CD1c-positive myeloid dendritic cell (primary cell): Measurements from ENCODE around the gene CEL.
A peak's percentile ranks its signal among the peaks of the same experiment; 100 is the strongest.

Source experiments
- DNase-seq: peaks from one replicate; pipeline ENCODE4 v3.0.0-alpha.2; 2016; ENCODE audit errors: extremely low spot score

CEL gene

DNA sequence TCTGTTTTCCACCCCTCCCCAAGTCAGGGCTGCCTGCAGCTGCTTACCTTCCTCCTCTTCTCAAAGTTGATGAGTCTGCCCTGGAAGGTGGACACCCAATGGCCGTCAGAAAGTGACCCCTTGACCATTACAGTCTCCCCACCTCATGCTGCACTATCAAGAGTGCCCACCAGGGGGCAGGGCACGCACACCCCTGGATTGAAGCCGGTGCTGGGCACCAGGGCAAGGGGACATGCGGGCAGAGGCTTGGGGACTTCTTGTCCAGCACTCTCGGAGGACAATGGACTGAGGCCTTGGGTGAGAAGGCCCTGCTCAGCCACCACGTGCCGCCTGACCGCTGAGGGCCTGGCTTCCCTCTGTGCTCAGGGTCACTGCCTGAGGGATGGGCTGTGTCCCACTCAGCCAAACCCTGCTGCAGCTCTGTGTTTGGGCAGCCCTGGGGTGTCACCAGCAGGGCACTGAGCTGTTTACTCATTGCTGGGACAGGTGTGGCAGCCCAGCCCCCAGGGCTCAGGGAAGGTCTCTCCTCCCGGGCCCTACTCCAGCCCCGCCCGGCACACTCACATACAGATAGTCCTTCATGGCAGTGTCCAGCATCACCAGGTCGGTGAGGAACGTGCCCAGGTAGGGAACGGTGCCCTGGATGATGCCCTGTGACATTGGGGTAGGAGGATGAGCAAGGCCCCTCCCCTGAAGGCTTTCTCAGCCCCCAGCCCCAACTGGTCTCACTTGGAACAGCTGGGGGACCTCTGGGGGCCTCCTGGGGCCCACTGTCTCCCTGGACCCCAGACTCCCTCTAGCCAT lies 41.6 kb downstream of the CEL start:
- peak; percentile 76 for DNase-seq

DNA sequence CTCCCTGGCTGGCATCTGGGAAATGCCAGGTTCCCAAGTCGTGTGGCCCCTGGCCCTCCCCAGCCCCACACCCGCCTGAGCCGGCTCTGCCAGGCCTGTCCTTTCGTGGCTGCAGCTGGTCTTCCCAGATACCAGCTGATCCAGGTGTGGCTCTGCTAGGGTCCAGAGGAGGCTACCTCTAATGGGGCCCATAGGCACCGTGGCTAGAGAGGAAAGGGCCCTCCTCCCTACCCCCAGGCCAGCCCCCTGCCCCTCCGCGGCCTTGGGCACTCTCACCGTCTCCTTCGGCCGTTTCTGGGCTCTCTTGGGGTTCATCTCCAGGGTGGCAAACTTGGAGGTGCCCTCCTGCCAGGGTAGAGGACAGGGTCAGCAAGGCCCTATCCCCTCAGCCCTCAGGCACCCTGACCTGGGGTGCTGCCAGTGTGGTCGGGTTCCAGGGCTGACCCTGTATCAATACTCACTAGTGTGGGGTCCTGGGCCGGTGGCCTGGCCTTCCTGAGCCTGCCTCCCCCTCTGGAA lies 42.3 kb downstream of the CEL start:
- no peak for DNase-seq

DNA sequence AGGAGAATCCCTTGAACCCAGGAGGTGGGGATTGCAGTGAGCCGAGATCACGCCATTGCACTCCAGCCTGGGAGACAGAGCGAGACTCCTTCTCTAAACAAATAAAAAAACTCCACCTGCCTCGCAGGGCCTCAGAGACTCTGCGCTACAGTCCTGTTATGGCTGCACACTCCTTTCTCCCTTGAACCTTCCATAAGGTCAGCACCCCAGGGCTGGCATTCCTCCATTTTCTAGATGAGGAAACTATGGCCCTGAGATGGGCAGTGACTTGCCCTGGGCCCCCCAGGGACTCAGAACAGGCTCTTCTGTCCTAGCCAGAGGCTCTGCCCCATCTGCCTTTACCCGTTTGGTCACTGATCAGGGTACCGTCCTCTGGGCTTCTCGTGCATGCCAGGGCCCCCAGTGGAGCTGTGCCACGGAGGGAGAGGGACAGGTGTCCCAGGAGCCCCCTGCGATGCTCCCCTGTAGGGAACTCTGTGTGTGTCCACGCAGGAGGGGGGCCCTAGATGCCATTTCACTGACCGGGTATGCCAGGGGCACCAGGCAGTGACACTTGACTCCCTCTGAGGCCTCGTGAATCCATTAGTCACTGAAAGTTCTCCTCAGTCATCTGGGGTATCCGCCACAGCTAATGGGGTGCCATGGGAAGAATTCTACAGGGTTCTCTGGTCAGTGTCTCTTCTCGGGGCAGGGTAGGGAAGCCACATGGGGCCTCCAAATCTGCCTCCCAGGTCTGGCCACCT lies 43.1 kb downstream of the CEL start:
- no peak for DNase-seq

DNA sequence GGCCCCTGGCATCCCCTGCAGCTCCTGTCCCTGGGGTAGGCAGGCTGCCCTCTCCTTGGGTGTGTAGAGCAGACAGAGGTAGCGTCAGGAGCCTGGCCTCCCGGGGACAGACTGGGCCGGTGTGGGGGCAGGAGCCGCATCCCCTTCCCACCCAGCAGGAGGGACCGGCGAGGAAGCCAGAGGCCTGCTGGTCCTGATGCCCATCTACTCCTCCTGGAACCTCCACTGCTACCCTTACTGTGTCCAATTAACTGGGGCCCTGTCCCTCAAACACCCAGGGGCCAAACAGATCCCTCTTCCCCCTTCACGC lies 43.6 kb downstream of the CEL start:
- DNase-seq, result no peak

DNA sequence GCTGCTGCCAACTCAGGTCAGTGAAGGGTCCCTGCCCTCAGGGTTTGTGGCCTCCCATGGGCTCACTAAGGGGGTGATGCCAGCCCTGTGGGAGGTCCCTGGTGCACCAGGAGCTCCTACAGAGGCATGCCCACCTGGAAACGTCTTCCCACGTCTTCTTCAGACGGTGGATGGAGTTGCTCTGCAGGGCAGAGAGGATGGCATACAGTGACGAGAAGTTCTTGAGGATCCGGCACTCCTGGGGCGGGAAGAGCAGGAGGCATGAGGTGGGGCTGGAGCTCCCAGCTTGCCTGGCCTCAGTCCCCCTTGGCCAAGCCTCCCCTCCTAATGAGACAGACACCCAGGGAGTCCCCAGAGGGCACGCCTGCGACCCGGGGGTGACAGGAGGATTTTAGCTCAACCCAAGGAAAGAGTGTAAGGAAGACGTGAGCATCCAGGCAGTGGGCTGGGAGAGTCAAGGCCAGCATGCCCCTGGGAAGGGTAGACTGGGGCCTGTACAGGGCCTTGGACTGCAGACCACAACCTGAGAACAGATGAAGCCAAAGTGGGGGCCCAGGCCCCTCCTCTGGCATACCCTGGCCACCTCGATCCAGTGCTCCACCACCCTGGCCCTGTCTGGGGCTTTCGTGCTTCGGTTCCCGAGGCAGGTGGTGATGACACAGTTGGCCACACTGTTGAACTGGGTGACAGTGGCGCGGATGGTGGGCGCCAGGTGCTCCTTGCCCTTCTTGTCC lies 44.9 kb downstream of the CEL start:
- DNase-seq, result no peak

DNA sequence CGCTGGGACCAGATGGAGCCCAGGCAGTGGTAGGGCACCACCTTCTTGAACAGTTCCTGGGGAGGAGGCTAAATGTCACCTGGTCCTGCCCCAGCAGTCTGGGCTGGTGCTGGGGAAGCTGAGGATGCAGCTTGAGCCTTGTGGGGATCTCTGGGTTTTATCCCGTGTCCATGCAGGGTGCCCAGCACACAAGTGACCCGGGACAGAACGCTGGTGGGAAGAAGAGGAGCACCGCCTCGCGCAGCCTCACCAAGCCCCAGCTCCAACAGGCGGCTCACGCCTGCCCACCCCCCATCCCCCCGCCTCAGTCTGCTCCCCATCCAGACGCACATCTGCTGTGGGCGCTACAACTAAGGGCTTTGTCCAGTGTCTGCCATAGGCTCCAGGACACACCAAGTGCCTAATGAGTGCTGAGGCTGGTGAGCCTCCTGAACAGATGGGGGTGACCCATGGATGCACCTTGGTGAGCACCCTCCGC lies 45.5 kb downstream of the CEL start:
- DNase-seq, result no peak

DNA sequence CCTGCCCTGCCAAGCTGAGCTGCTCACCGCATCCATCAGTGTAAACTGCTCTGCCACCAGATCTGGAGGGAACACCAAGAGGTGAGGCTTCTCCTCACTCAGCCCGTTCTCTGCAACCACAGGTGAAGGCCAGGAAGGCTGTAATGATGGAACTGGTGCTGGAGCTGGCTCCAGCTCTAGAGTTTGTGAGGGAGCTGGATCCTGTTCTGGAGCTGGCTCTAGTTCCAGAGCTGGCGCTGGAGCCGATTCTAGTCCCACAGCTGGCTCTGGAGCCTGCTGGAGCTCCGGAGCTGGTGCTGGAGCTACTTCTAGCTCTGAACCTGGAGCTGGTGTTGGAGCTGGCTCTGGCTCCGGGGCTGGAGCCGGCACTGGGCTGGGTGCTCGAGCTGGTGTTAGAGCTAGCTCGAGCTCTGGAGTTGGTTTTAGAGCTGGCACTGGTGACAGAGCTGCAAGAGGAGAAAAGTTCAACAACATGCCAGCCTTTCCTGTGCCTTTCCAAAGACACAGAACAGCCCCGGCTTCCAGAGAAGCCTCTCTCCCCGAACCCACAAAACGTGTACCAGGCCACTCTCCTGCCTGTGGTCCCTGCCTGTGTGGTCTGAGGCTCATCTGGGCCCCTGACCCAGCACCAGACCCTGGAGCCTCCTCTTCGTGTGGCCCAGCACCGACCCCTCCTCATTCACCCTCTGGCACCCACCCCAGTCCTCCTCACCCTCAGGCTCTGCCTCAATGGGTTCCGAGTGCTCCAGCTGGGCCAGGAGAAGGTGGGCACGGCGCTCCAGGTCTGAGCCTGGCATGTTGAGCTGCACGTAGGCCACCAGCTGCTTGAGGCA lies 46.4 kb downstream of the CEL start:
- no peak for DNase-seq

DNA sequence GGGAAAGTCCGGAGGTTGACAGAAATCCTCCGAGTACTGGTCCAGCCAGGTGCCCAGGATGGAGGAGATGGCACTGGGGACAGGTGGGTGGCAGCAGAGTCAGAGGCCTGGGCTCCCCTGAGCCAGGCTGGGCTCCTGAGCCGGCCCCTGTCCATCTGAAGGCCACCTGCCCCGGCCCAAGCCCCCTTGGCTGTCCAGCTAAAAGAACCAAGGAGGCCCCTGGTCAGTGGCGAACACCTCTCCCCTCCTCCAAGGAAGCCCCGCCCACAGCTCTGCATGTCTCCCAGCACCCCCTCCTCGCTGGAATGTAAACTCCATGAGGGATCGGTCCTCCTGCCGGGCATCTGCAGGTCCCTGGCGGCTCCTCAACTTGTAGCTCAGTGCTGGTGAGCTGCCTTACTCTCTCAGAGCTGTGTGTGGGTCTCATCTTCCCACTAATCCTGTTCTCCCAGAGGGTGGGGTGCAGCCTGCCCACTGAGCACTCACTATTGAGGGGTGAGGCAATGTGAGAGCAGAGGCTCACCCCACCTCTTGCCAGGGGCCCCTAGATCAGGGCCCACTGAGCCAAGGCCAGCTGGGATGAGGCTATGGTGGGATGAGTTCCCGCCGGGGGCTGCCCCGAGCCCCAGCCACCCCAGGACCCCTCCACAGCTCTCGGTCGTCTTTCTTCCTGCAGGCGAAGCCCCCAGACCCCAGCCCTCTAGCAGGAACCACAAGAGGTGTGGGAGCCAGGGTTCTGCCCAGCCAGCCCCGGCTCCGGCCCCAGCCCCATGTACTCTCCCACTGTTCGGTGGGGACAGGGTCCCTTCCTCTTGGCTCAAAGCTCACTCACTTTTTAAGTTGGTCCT lies 47.2 kb downstream of the CEL start:
- DNase-seq, result no peak

DNA sequence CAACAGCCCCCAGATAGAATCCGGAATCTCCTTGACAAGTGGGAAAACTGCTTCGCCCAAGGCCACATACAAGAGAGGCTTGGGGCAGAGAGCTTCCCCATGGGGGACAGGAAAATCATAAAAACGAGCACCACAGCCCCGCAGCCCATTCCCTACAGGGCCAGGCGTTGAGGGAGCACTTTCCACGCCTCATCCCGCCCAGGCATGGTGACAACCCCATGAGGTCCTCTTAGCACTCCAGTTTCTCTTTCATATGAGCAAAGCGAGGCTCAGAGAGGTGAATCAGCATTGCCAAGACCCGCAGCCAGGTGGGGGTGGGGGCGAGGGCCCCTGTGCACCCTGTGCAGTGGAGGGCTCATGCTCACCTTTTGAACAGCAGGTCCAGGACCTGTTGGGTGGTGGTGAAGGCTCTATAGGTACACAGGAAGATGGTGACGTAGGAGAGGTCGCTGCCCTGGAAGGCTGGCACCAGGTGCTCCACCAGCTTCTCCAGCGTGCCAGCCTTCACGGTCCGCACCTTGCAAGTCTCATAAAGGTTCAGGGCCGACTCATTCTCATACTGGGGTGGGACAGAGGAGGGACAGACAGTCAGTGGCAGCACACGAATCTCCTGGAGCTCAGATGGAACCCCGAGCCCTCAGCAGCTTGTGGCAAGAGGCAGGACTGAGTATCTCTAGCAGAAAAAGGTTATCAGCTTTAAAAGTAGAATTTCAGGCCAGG lies 48.3 kb downstream of the CEL start:
- no peak for DNase-seq

DNA sequence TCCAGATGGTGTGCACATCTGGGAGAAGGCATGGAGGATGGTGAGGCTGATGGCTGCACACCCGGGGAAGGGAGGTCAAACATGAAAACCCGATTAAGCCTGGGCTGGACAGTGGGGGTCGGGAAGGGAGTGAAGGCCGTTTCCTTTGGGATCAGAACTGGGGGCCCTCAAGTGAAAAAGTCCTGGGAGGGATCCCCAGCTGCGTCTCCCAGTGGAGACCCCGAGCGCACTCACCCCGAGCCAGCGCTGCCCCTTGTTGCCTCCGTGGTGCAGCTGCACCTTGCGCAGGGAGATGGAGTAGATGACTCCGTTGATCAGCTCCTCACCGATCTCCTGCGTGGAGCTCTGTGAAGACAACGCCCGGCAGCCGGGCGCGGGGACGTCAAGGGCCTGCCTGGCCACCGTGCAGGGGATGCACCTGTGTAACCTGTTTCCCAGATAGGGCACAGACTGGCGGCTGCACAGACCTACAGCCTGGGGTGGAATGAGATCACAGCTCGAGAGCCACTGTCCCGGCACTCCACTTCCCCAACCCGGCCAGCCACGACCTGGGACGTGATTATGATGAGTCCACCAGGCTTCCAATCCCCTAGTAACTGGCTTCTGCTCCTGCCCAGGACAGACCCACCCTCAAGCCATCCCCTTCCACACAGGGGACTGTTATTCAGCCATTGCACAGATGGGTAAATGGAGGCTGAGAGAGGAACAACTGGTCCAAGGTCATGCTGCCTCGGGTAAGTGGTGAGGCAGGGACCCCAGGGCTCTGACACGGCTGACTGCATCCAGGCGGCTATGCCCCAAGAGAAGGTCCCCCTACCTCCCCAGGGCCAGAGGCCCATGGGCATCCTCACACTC lies 50.3 kb downstream of the CEL start:
- DNase-seq, result peak; percentile 46

DNA sequence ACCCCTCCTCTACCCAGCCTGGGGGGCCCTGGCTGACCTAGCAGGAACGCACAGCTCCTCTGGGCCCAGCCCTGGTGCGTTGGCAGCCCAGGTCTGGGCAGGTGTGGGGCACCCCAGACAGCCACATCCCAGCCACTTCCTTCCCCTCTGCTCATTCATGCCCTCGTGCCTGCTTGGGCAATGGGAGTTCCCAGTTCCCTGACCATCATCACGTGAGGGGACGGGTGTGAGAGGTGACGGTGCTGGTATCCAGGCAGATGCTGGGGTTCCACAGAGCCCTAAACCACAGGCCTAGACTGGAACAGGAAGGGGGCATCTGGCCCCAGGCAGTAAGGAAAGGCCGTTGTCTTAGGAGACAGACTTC lies 50.9 kb downstream of the CEL start:
- DNase-seq, result peak; percentile 97

DNA sequence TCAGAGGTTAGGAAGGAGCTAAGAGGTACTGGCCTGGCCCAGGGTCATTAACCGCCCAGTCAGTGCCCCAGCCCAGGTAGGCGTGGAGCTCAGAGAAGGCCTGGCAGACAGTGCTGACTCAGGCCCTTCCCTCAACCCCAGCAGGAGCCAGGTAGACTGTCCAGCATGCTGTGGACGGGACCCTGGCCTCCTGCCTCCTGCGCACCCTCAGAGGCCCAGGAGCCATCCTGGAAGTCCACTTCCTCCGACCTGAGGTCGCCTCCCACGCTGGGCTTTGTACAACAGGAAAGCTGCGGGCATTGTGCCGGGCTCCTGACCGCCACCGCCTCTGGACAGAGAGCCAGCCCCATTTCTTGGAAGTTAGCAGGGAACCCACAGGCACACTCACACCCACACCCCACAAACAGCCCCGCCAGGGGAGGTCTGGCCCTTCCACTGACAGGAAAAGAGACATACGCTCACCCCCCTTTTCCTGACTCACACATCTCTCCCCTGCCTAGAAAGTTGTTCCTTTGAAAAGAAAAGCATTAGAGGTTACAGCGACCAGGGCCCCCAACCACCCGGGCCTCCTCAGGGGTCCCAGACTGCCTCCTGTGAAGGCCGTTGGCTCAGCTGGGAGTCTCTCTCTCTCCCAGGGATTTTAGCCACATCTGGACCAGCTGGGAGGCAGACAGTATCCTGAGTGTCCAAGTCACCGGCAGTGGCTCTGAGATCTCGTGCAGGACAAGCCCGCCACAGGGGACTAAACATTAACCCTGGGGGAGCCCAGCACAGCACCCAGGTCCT lies 51.6 kb downstream of the CEL start:
- peak; percentile 94 for DNase-seq

DNA sequence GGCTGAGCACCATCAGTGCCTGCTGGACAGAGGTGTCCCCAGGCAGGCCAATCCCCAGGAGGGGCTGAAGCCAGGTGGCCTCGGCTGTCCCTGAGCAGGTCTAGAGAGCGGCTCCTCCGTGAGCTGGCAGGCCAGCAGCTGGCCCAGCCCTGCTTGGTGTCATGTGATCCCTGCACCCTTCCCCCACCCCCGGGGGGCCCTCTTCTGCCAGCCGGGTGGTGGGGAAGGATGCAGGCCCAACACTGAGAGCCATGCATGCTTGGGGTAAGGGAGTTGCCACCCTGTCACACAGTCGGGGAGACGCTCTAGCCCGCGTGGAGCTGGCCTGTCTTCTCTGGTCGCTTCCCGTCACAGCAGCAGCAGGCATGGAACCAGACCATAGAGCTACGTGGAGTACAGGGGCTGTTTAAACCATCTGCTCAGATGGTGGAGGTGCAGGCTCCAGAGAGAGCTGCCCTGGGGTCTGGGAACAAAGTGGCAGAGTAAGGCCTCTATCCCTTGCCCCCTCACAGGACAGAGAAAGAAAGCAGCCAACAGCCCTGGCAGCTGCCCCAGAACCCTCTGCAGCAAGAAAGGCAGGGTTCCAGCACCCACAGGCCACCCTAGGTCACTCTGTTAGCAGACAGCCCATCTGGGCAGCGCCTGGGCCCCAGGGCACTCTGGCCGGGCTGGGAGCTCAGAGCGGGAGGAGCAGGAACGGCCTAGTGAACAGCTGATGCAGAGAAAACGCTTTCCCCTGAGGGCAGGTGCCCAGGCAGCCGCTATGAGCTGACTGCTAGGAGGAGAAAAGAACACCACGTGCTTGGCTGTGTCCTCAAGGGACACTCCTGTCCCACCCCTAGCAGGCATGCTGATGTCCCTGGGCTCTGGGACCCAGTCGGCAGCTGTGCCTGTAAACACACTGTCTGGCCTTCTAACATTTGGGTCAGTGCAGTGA lies 52.4 kb downstream of the CEL start:
- DNase-seq, result no peak

DNA sequence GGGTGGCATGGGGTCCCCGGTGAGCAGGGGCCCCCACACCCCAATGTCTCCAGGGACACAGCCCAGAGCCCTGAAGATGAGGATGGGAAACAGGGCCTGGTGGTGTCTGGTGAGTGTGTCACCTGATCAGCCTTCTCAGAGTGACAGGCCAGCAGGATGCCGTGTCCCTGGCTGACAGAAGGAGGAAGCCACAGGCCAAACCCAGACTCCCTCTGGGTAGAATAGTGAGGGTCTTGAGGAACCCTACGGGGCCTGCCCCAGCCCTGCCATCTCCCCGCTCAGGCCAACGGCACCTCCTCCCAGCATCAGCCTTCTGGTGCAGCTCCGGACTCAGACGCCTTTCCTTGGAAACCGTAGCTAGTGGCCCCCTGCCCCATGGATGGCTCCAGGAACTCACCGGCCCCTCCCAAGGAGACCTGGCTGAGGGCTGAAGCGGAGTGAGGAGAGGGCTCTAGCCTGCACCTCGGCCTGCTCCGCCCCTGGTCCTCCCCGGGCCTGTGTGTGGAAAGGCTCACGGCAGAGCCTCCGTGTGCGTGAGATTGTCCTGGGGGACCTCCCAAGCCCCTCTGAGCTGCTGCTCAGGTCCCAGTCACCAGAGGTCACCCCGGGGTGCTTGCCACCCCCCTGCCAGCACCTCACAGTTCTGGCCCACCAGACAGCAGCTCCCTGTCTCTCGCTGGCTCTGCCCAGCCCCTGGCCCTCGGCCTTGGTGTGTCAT lies 53.3 kb downstream of the CEL start:
- DNase-seq, result peak; percentile 73

DNA sequence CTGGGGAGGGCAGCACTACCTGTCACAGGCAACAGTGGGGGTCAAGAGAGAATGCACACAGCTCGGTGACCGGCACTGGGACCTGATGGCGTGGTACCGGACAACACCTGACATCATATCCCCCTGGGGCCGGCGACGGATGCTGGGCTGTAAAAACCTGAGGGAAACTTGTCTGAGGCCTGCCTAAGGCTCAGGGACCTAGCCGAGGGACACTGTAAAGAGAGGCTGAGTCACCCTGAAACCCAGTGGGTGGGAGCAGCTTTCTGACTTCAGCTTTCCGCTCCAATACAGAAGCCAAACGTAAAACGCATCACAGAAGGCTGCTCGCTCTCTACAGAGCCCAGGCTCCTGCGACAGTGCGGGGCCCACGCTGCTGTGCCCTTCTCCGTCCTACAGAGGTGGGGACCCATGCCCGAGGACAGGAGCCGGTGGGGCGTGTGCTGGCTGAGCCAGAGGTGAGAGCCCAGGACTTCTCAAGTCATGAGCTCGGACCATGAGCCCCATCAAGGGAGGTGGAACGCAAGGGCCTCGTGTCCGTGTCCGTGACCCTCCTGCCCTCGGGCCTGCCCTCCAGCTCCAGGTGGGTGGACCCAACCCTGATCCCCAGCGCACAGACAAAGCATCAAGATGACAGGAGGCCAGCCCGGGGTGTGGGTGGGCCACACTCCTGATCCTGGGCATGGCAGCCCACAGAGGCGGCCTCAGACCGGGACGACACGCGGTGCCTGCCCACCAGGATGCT lies 54.0 kb downstream of the CEL start:
- DNase-seq, result peak; percentile 95
